HEK293 (cell line): ENCODE results near the gene FA2H.

Experiments used
- ATF2 ChIP-seq: fragments of 450-650 bp; formaldehyde crosslinking; IDR thresholded peaks from 2 replicates; pipeline ENCODE4 v1.5.1; 2016; ENCODE audit warnings: missing biosample characterization, missing genetic modification characterization, low read depth
- ELK4 ChIP-seq: IDR thresholded peaks from 2 replicates; pipeline ENCODE4 v1.6.1; 2011; ENCODE audit warnings: mild to moderate bottlenecking, low read depth, low read length, borderline replicate concordance
- IKZF3 ChIP-seq: fragments of 450-650 bp; IDR thresholded peaks from 2 replicates; pipeline ENCODE4 v1.5.0; 2018; ENCODE audit warnings: missing biosample characterization, mild to moderate bottlenecking, missing genetic modification characterization, moderate library complexity
- REST ChIP-seq: fragments of 450-650 bp; formaldehyde crosslinking; IDR thresholded peaks from 2 replicates; pipeline ENCODE4 v1.5.1; 2016; ENCODE audit warnings: missing biosample characterization, missing genetic modification characterization
- SCRT2 ChIP-seq: fragments of 450-650 bp; formaldehyde crosslinking; IDR thresholded peaks from 2 replicates; pipeline ENCODE4 v1.5.1; 2016; ENCODE audit warnings: missing biosample characterization, missing genetic modification characterization
- ZNF10 ChIP-seq: fragments of 450-650 bp; formaldehyde crosslinking; IDR thresholded peaks from 2 replicates; pipeline ENCODE4 v1.5.1; 2017; ENCODE audit warnings: missing biosample characterization, missing genetic modification characterization
- ZNF48 ChIP-seq: fragments of 450-650 bp; formaldehyde crosslinking; IDR thresholded peaks from 2 replicates; pipeline ENCODE4 v1.5.1; 2016; ENCODE audit warnings: missing biosample characterization, missing genetic modification characterization
- ZNF561 ChIP-seq: fragments of 450-650 bp; IDR thresholded peaks from 2 replicates; pipeline ENCODE4 v1.5.1; 2018; ENCODE audit warnings: missing biosample characterization, missing genetic modification characterization, borderline replicate concordance
- ZNF843 ChIP-seq: fragments of 450-650 bp; formaldehyde crosslinking; IDR thresholded peaks from 2 replicates; pipeline ENCODE4 v1.5.1; 2016; ENCODE audit warnings: missing biosample characterization, missing genetic modification characterization
- TF ChIP-seq, protein P1 (sequence below): fragments of 450-650 bp; formaldehyde crosslinking; IDR thresholded peaks from 2 replicates; pipeline ENCODE4 v1.5.1; 2016; ENCODE audit warnings: missing biosample characterization, missing genetic modification characterization

DNA sequence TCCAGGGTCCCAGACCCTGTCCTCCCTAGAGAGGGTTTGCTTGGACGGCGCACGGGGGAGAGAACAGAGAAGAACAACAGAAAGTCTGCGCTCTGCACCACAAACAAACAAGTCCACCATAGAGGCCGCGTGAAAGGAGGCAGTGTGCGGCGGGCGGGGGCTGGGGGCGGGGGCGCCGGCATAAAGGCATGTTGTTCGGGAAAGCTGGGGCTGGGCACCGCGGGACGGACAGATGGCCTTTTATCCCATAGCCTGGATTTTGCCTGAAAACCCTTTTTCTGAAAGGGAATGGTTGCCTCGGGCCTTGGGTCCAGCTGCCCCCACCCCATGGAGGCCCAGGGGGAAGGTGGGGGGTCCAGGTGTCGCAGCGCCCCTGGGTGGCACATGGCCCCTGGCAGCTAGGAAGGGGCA is 26.0 kb downstream of the FA2H start:
- no peak for TF ChIP-seq ZNF10 (tag by site-specific recombination)
- no peak for TF ChIP-seq ZNF561 (tag by site-specific recombination)
- TF ChIP-seq SCRT2 (tag by site-specific recombination), result no peak
- no peak for TF ChIP-seq ATF2 (tag by site-specific recombination)
- TF ChIP-seq, protein P1, sequence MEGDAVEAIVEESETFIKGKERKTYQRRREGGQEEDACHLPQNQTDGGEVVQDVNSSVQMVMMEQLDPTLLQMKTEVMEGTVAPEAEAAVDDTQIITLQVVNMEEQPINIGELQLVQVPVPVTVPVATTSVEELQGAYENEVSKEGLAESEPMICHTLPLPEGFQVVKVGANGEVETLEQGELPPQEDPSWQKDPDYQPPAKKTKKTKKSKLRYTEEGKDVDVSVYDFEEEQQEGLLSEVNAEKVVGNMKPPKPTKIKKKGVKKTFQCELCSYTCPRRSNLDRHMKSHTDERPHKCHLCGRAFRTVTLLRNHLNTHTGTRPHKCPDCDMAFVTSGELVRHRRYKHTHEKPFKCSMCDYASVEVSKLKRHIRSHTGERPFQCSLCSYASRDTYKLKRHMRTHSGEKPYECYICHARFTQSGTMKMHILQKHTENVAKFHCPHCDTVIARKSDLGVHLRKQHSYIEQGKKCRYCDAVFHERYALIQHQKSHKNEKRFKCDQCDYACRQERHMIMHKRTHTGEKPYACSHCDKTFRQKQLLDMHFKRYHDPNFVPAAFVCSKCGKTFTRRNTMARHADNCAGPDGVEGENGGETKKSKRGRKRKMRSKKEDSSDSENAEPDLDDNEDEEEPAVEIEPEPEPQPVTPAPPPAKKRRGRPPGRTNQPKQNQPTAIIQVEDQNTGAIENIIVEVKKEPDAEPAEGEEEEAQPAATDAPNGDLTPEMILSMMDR (tag by site-specific recombination), result no peak
- no peak for TF ChIP-seq ZNF48
- no peak for TF ChIP-seq ZNF843 (tag by site-specific recombination)
- no peak for TF ChIP-seq REST (tag by site-specific recombination)
- TF ChIP-seq IKZF3, result no peak
- no peak for TF ChIP-seq ELK4
